Heart right ventricle (tissue), 16 donors: ENCODE measurements around the gene TBCA. TPM values are rescaled to one million over a fixed set of nuclear protein-coding genes. Genes with fewer than 3 reads are reported as not detected.
"Not testable (repeated sequence)": the region's sequence is repeated elsewhere in the genome, so short reads cannot be mapped to it uniquely, and the experiment has no call there.

Experiments used
- ATAC-seq, 8 donors: fragments of 200-7000 bp; cut with Tn5 transposase; one replicate each; pipeline ENCODE4 v1.9.1; 2020; ENCODE audit warnings: mild to moderate bottlenecking in 8 of 8, moderate library complexity in 8 of 8, moderate number of reproducible peaks in 1 of 8
- DNase-seq, 2 donors: peaks; one replicate each; pipeline ENCODE4 v3.0.0-alpha.2; 2020
- H3K27ac ChIP-seq, 10 donors: fragments of 200-600 bp; sonication (generic) in 2 of 10; one replicate each; pipeline versions ENCODE4 v1.5.0 to v1.8.0; 2020 to 2022; ENCODE audit warnings: mild to moderate bottlenecking in 3 of 10
- H3K27me3 ChIP-seq, 7 donors: fragments of 200-600 bp; one replicate each; pipeline ENCODE4 v1.8.0; 2021 to 2022; ENCODE audit warnings: mild to moderate bottlenecking in 2 of 7
- H3K36me3 ChIP-seq, 9 donors: fragments of 200-600 bp; sonication (generic) in 1 of 9; one replicate each; pipeline versions ENCODE4 v1.5.0 to v1.8.0; 2020 to 2022; ENCODE audit warnings: mild to moderate bottlenecking in 2 of 9
- H3K4me1 ChIP-seq, 9 donors: fragments of 200-600 bp; sonication (generic) in 1 of 9; one replicate each; pipeline versions ENCODE4 v1.5.0 to v1.8.0; 2020 to 2022; ENCODE audit warnings: mild to moderate bottlenecking in 4 of 9
- H3K4me3 ChIP-seq, 10 donors: fragments of 200-600 bp; sonication (generic) in 2 of 10; one replicate each; pipeline versions ENCODE4 v1.5.0 to v1.8.0; 2020 to 2022; ENCODE audit warnings: mild to moderate bottlenecking in 7 of 10, moderate library complexity in 2 of 10
- H3K9me3 ChIP-seq, 11 donors: fragments of 200-600 bp in 10 of 11; sonication (generic) in 2 of 11; one replicate each; pipeline versions ENCODE4 v1.5.0 to v1.8.0; 2013 to 2022; ENCODE audit warnings: mild to moderate bottlenecking in 2 of 11, control low read depth in 1 of 11, moderate library complexity in 1 of 11
- WGBS, 2 donors: extraction: QIAGEN DNeasy Blood & Tissue Kit; methylation state at CpG; one replicate each; pipeline ENCODE4 v1.1.7; 2013; ENCODE audit warnings: inconsistent platforms in 1 of 2; 5-methylcytosine and 5-hydroxymethylcytosine counted together
- intact Hi-C, 10 donors: fragments of 100-400 bp; cut with DNase I; formaldehyde crosslinking; loops; one replicate each; pipeline versions ENCODE4 v1.11.1 to v1.14.2; 2022
- polyA plus RNA-seq, 2 donors: library from polyadenylated mRNA; stranded (reverse); fragments of 200-250 nt; gene quantifications; one replicate each; pipeline ENCODE4 v1.2.3, GENCODE V29; 2013
- total RNA-seq, 10 donors: library from RNA; stranded (reverse); fragmentation: NEBNext Ultra II Directional in 3 of 10; extraction: Animal tissue kit (Norgen Biotek cat#: 25700) in 3 of 10; gene quantifications; one replicate each; pipeline versions ENCODE4 v1.2.1 to v1.2.4, GENCODE V29; 2021 to 2023
- TF ChIP-seq, protein P1 (sequence below), 9 donors: fragments of 200-600 bp; sonication (generic) in 2 of 9; IDR thresholded peaks; one replicate each; pipeline versions ENCODE4 v1.5.0 to v1.8.0; 2021 to 2022; ENCODE audit warnings: antibody characterized with exemption in 9 of 9, mild to moderate bottlenecking in 5 of 9, moderate library complexity in 1 of 9
- donor health status: Arrhythmogenic right ventricular cardiomyopathy.
- donor health status: ischemic (EF 13 %, LVEDD 7.1; RV severe dilation, severe dysfunction).
- donor health status: healthy with polysubstance abuse.
- donor health status: DM: no; HTN: yes; CAD: no.
- donor health status: DM: no; HTN: no; CAD: no.
- donor health status: ischemic (EF 25% LVEDD 6.9; RV normal size, moderate dysfunction).
- donor health status: ischemic (EF 25% LVEDD 5.7; RV mildly dilated, moderate dysfunction).
- donor health status: healthy.
- donor health status: DM: yes; HTN: yes; CAD: no.
- donor health status: Ischemic cardiomyopathy.
- donor health status: ischemic (EF 35%, LVEDD 5.7; RV mildly dilated, moderate dysfunction).
- donor health status: nonischemic (EF 11% LVEDD 7.7; RV severe dilation, severe dysfunction).
- donor health status: DM: yes; HTN: yes; CAD: no.
- donor health status: PGD.
- donor health status: ischemic (EF 29% LVEDD 5.4; RV normal size, mild dysfunction).
- donor health status: nonischemic (EF 23%, LVEDD 6.1; RV moderate dilation, normal function).

TBCA gene
- total and polyA plus RNA-seq, 12 donors = 66.6 to 171 (median 147) TPM

- intact Hi-C loops = no loop called here
- no peak for DNase-seq
- H3K27me3 ChIP-seq = no peaks in the 10 kb centered on the region
- H3K4me1 ChIP-seq = peaks cover 0 to 28% (median 8%) of the 10 kb centered on the region in 9 donors
- no peaks in the 10 kb centered on the region for H3K36me3 ChIP-seq
- 92% methylated on average over 9 of the region's 9 CpGs for WGBS, 2 donors
- no peaks in the 10 kb centered on the region for H3K9me3 ChIP-seq
- no peak for ATAC-seq
- H3K4me3 ChIP-seq = no peak overlapping the region
- no peak overlapping the region for H3K27ac ChIP-seq
- TF ChIP-seq, protein P1, sequence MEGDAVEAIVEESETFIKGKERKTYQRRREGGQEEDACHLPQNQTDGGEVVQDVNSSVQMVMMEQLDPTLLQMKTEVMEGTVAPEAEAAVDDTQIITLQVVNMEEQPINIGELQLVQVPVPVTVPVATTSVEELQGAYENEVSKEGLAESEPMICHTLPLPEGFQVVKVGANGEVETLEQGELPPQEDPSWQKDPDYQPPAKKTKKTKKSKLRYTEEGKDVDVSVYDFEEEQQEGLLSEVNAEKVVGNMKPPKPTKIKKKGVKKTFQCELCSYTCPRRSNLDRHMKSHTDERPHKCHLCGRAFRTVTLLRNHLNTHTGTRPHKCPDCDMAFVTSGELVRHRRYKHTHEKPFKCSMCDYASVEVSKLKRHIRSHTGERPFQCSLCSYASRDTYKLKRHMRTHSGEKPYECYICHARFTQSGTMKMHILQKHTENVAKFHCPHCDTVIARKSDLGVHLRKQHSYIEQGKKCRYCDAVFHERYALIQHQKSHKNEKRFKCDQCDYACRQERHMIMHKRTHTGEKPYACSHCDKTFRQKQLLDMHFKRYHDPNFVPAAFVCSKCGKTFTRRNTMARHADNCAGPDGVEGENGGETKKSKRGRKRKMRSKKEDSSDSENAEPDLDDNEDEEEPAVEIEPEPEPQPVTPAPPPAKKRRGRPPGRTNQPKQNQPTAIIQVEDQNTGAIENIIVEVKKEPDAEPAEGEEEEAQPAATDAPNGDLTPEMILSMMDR (IDR thresholded peaks at IDR 0.05) = no peak
Observed at GRCh38 chr5:77751328-77752023, 24.7 kb downstream of the TBCA start.

DNA sequence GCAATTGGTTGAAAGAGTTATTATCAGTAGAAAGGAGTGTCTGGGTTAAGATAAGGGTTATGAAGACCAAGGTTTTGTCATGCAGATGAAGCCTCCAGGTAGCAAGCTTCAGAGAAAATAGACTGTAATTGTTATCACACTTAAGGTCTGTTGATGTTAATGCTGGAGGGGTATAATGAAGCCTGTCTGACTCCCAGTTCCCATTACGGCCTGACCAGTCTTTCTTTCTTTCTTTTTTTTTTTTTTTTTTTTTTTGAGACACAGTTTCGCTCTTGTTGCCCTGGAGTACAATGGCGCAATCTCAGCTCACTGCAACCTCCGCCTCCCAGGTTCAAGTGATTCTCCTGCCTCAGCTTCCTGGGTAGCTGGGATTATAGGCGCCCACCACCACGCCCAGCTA, 25.2 kb downstream of the TBCA start:
- H3K27ac ChIP-seq, DNase-seq, H3K27me3 ChIP-seq, H3K4me3 ChIP-seq, intact Hi-C loops, H3K9me3 ChIP-seq, H3K36me3 ChIP-seq, ATAC-seq: not testable (repeated sequence)
- H3K4me1 ChIP-seq = peaks cover 0 to 29% (median 3%) of the 10 kb centered on the region in 9 donors
- WGBS, 2 donors = 89 to 95% methylated on average over 6 of the region's 6 CpGs

DNA sequence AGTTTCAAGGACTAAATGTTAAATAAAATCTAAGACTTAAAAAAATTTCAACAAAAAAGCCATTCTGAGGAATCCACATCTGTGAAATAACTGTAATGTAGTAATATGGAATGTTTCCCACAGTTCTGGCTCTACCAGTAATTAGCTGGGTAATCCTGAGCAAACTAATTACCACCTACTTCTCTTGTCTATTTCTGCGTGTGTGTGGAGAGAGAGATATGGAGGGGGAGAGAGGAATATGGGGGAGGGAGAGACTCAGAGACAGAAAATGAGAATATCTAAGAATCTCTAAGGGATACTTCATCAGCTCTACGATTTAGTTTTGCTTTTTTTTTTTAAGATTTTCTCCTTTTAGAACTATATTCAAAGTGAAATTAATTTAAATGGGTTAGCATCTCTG, 28.0 kb downstream of the TBCA start:
- no peak for DNase-seq
- Histone ChIP-seq H3K4me1 (peaks cover 0 to 46% (median 12%) of the 10 kb centered on the region in 9 donors), H3K9me3 (no peaks in the 10 kb centered on the region), H3K4me3 (no peak overlapping the region), H3K36me3 (no peaks in the 10 kb centered on the region), H3K27ac (no peak overlapping the region), H3K27me3 (no peaks in the 10 kb centered on the region)
- WGBS, 2 donors = 33 to 38% methylated on average over 2 of the region's 2 CpGs
- ATAC-seq = no peak
- TF ChIP-seq, protein P1 (IDR thresholded peaks at IDR 0.05) = no peak
- intact Hi-C loops = no loop called here

- Histone ChIP-seq H3K4me3 (no peak overlapping the region), H3K36me3 (no peaks in the 10 kb centered on the region), H3K27me3 (no peaks in the 10 kb centered on the region), H3K27ac (no peak overlapping the region), H3K4me1 (peaks cover 2 to 61% (median 31%) of the 10 kb centered on the region in 9 donors), H3K9me3 (no peaks in the 10 kb centered on the region)
- 40 to 51% methylated on average over 2 of the region's 2 CpGs for WGBS, 2 donors
- TF ChIP-seq, protein P1 (IDR thresholded peaks at IDR 0.05) = no peak
- ATAC-seq (no peak), DNase-seq (no peak)
- intact Hi-C loops = no loop called here
Observed at GRCh38 chr5:77744116-77744515, 32.0 kb downstream of the TBCA start.

DNA sequence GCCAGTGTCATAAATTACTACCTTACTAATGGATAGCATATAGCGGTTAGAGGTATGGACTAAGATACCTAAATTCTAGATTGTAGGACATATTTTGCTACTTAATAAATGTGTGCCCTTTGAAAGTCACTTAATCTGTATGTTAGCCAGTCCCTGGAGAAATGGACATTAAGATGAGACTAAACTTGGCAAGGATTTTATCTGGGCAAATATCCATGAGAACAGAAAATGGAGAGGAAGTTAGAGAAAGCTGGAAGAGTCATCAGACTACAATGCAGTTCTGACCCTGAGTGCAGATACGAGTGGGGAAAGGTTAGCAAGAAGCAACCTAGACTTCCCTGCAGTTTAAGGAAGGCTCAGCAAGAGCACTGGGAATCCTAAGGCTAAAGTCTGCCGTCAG, 33.0 kb downstream of the TBCA start:
- intact Hi-C loops = no loop called here
- Histone ChIP-seq H3K9me3 (no peaks in the 10 kb centered on the region), H3K4me3 (no peak overlapping the region), H3K36me3 (no peaks in the 10 kb centered on the region), H3K27ac (no peak overlapping the region), H3K27me3 (no peaks in the 10 kb centered on the region), H3K4me1 (peaks cover 2 to 55% (median 24%) of the 10 kb centered on the region in 9 donors)
- ATAC-seq (peak in 2 of 8 donors; percentile 15 to 24), DNase-seq (no peak)
- TF ChIP-seq, protein P1 (IDR thresholded peaks at IDR 0.05) = no peak
- 66 to 71% methylated on average over 3 of the region's 3 CpGs for WGBS, 2 donors
